Activated CD4-positive, alpha-beta T cell treated with anti-CD3 and anti-CD28 coated beads for 24 hours (primary cell): Measurements from ENCODE around the gene TAGLN3.
A peak's percentile ranks its signal among the peaks of the same experiment; 100 is the strongest.

Source experiments
- DNase-seq, 2 donors: peaks; one replicate each; pipeline ENCODE4 v3.0.0-alpha.2; 2020; ENCODE audit warnings: low read depth in 2 of 2

TAGLN3 gene

DNA sequence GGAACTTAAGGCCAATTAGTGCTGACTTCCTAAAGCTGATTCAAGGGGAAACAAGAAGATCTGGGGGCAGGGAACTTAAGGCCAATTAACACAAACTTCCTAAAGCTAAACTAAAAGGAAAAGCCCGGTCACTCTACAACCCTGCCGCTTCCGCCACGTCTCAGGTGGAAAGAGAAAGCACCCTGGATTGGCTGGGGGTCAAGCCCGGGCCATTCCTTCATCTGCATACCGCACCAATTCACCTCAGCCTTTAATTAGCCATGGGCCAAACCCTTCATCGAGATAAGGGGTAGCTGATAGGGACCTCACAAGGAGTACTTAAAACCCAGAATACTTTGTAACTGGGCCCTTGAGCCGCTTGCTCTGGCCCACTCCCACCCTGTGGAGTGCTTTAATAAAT is 50.2 kb downstream of the TAGLN3 start:
- no peak for DNase-seq

- DNase-seq: no peak
Measured at GRCh38 chr3:112053229-112053628, 54.5 kb downstream of the TAGLN3 start.

- DNase-seq: peak in 1 of 2 donors; percentile 7
Measured at GRCh38 chr3:112056451-112056929, 57.8 kb downstream of the TAGLN3 start.

- no peak for DNase-seq
Measured at GRCh38 chr3:112059497-112059896, 60.8 kb downstream of the TAGLN3 start.

DNA sequence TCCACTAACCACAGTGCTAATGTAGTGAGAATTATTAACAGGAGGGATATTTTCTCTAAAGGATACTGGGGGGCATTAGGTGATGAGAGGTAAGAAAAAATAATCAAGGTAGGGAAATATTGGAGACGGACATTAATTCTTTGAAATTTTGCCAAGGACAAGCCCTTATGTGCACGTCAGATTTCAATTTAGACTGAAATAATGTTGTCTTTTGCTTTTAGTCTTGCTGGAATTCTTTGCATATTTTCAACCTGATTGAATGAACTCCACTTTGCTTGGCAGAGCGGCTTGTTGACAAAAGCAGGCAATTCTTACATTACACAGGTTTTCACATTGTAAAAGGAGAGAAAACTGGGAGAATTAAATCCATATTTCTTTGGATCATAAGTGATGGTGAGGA is 62.4 kb downstream of the TAGLN3 start:
- no peak for DNase-seq
